ENCODE data around the gene DGKQ. TPM values are rescaled to one million over a fixed set of nuclear protein-coding genes. Genes with fewer than 3 reads are reported as not detected.

Gene DGKQ
- total and polyA plus RNA-seq, 9 of the 15 experiments (the other 6 are each of a cell fraction or from before 2014, with no cell fraction given), result 0.17 to 22.0 (median 5.6) TPM

DNA sequence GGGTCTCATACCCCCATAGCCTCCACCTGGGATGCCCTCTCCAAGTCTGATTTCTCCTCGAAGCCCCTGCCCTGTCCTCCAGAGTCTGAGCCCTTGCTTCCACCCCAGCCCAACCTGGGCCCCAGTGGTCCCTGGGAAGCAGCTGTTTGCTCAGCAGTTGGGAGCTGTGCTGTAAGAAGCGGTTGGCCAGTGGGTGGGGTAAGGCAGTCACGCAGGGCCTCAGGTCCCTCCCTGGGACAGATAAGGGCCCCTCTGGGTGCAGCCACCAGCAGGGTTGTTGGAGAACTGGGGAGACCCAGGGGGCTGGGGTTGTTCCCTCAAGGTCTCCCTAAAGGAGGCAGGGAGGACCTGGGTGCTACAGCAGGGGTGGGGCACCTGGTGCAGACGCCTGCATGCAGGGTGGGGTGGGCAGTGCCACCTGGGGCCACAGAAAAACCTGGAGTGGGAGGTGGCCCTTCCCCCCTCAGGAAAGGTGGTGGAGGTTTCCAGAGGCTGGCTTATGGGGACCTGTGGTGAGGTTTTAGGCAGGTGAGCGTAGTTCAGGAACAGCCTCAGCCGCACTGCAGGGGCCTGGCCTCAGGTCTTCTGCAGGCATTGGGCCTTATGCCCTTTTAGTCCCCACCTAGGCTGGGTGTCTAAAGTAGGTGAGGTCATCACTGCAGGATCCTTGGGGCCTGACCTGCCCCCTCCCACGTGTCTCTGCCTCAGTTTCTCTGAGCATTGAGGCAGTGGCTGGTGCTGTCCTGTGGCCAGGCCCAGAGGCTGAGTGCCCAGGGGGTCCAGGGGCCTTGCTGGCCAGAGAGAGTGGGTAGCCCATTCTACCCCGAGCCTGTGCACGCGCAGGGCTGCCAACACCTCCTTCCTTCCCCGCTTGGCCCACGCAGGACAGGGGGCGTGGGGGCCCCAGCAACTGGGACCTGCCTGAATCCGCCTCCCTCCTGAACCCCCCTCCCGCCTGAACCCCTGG lies 22.9 kb upstream of the DGKQ start (continued):
- TF ChIP-seq JUND (IDR thresholded peaks at IDR 0.05; ENCODE audit: borderline replicate concordance, low read depth, low read length) (peak; percentile 61), JUND (tag; IDR thresholded peaks at IDR 0.05; ENCODE audit: borderline replicate concordance, low read depth, low read length) (peak; percentile 35; the same call in 2 of the 3 replicates), NR0B1 (IDR thresholded peaks at IDR 0.05; ENCODE audit: partially characterized antibody) (no peak), CXXC5 (CRISPR knock-in tag; IDR thresholded peaks at IDR 0.05) (peak; percentile 88), HOMEZ (CRISPR knock-in tag; IDR thresholded peaks at IDR 0.05) (no peak), FOXA3 (CRISPR knock-in tag; conservative IDR thresholded peaks at IDR 0.05 in 1 of 2, IDR thresholded peaks at IDR 0.05 in 1 of 2) (peak in 1 of 2 experiments; percentile 66; a peak in 1 of 4 replicates), ATF7 (IDR thresholded peaks at IDR 0.05) (peak; percentile 94), RCOR1 (IDR thresholded peaks at IDR 0.05; ENCODE audit: borderline replicate concordance in 1 of 2, low read depth in 2 of 2, low read length in 2 of 2) (peak in 1 of 2 experiments; percentile 64; a peak in 1 of 4 replicates), ID3 (CRISPR knock-in tag; IDR thresholded peaks at IDR 0.05) (no peak), ID3 (tag; IDR thresholded peaks at IDR 0.05) (no peak), ZNF512 (tag; IDR thresholded peaks at IDR 0.05) (no peak), CREB1 (IDR thresholded peaks at IDR 0.05) (no peak), CREB1 (CRISPR knock-in tag; IDR thresholded peaks at IDR 0.05) (peak; percentile 55; the same call in 1 of the 2 replicates)
